NCI-H1436 treated with DMSO at 0.1 percent for 48 hours (cell line): ENCODE data around the gene OTUD5.
"Not testable (repeated sequence)": the region's sequence is repeated elsewhere in the genome, so short reads cannot be mapped to it uniquely, and the experiment has no call there.

Source experiments
- DNase-seq: peaks from one replicate; lab custom pipeline; 2025; lab: John Stamatoyannopoulos, UW

Gene OTUD5, protein sequence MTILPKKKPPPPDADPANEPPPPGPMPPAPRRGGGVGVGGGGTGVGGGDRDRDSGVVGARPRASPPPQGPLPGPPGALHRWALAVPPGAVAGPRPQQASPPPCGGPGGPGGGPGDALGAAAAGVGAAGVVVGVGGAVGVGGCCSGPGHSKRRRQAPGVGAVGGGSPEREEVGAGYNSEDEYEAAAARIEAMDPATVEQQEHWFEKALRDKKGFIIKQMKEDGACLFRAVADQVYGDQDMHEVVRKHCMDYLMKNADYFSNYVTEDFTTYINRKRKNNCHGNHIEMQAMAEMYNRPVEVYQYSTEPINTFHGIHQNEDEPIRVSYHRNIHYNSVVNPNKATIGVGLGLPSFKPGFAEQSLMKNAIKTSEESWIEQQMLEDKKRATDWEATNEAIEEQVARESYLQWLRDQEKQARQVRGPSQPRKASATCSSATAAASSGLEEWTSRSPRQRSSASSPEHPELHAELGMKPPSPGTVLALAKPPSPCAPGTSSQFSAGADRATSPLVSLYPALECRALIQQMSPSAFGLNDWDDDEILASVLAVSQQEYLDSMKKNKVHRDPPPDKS

DNA sequence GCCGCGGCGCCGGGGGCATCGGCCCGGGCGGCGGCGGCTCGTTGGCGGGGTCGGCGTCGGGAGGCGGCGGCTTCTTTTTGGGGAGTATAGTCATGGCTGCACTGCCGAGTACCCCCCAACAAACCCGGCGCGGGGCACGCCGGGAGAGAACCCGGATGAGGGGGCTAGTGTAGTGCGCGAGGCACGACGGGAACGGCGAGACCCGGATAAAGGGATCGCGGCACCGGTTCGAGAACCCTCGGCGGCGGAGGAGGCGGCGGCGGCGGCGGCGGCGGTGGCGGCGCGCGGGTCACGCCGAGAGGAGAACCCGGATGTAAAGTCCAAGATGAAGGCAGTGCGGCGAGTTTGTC, at the start of gene OTUD5:
Gene OTUD5, minus strand, starts transcription at position 131 of the 350 bp plus-strand sequence. Its CDS starts 37 bp downstream, at position 94.
- no peak for DNase-seq

DNA sequence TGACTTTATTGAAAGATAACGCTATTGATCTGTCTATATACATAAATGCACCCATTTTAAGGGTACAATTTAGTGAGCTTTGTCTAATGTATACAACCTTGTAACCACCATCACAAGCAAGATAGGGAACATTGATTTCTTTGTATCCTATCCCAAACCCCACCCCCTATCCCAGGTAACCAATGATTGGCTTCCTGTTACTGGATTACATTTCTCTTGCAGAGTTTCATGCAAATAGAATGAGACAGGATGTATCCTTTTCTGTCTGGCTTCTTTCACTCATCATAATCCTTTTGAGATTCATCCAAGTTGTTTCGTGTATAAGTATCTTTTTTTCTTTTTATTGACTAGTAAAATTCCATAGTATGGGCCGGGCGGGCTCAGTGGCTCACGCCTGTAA, 46.3 kb upstream of the OTUD5 start:
- no peak for DNase-seq

DNA sequence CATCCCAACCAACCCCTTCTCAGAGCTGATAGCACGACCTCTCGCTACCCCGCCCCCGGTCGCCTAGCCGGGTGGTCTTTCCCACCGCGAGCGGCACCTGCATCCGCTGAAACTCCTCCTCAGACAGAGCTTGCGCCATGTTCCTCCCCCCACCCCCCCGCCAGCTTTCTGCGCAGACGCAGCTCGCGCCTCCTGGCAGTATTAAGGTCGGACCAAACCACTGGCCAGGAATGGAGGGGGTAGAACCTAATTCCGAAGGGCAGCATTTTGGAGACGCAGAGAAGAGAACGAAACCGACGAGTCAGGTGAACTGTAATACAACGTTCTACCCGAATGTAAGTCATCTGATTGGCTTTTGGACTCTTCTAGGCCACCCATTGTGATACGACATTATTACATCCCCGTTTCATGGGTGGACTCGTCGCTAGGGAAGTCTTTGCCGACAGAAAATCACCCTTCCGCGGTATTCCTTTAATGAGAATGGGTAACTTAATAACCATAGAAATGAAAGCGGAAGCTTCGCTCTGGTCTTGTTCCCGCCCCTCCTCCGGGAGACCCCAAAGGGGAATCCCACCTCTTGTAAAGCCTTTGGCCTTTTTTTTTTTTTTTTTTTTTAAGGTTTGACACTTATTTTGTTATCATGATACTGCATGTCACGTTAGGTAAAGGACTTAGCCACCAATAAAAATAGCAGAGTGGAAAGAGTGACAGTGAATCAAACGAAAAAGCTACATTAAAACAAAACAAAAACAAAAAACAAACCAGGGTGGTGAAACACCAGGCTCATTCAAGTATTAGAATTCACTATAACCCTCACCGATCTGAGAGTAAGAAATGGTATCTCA, 44.9 kb upstream of the OTUD5 start, which contains the start of gene GRIPAP1:
Gene GRIPAP1, minus strand, starts transcription at position 174 of the 845 bp plus-strand sequence. Its CDS starts 35 bp downstream, at position 139.
- DNase-seq, result peak; percentile 79

DNA sequence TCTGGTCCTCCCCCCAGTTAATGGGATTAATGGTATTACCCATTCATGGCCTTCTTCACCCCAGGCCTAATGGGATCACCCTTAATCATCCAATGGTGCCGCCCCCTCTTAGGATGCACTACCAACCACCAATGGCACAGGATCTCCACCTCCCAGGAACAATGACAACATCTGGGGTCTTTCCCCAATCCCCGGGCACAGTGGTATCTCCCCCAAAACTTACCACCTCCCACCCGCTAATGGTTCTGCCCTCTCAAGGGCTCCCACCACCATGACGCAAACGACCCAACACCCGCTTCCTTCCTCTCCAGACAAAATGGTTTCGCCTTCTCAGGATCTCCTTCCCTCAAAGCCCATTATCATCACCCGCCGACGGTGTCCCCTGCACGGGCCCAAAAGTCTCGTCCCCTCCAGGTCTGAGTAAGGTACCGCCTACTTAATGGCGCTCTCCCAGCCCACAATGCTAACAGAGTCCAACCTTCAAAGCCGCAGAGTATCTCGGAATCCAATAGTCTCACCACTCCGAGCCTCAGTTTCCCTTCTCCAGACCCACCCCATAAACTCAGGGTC, 44.2 kb upstream of the OTUD5 start:
- DNase-seq, result no peak

DNA sequence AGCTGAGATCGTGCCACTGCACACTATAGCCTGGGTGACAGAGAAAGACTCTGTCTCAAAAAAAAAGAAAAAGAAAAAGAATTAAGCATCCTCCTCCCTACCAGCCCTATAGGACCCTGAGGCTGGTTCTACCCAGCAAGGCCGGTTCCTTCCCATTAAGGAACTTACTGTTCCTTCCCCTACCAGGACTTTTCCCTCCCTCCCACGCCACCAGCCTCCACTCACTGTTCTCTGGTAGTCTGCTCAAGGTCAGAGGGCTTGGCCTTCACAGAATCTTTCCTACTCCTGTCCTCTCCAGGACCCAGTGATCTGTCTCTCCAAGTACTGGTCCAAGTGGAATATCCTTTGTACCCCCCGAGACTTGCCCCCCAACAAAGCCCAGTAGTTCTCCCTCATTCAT, 43.2 kb upstream of the OTUD5 start:
- no peak for DNase-seq

DNA sequence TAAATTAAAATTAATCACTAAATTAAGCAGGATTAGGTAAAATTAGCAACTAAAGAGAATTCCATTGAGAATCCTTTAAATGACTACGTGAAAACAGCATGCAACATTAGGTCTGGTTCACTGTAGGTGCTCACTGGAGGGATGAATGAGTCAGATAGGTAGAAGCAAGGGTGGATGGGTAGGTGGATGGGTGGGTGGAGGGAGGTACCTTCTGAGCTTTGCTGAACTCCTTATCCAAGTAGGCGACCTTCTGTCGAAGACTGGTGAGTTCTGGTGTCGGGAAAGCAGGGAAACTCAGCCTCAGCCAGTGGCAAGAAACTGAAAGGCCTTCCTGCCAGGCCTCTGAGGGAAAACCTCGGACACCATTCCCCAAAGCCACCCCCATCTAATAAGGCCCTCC, 41.6 kb upstream of the OTUD5 start:
- no peak for DNase-seq

DNA sequence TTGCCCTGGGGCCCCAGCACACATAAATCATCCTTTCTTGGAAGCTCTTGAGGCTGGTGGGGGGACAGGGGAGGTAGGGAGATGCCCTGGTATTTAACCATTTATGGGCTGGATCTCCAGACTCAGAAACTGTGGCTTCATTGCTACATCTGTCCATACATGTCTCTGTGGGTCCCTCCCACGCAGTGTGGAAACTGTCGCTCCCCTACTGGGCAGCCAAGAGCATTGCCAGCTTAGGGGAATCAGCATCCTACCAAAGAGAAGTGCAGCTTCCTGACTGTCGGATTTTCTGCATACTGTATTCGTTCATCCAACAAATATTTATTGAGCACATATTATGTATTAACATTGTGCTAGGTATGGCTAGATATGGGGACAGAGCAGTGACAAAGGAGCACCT, 41.0 kb upstream of the OTUD5 start:
- no peak for DNase-seq

DNA sequence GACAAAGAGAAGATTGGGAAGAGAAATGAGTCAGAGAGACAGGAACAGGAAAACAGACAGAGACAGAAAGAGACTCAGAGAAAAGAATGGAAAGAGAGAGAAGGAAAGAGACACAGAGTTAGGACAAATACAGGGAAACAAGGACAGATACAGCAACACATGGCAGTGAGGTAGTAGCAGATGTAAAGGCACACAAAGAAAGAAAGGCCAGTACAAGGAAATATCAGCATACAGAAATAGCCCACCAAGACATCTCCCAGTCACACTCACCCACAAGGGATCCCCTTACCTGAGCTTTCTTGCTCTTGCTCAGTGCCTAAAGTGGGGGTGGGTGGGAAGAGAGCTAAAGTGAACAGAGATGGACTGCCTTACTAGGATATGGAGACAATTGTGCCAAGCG, 40.5 kb upstream of the OTUD5 start:
- DNase-seq, result no peak

DNA sequence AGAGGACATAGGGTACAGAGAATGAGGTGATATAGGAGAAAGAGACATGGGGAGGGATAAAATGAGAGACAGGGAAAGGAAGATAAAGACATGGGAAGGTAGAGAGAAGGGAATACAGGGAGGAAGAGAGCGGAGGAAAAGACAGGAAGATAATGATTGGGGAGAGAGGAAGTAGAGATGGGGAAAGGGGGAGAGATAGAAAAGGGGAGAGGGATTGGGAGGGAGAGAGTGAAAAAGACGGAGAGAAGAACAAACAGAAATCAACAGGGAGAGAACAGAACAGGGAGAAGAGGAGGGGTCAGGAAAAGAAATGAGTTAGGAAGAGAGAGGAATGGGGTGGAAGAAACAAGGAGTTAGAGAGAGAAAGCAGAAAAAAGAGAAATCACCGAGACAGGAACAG, 40.0 kb upstream of the OTUD5 start:
- no peak for DNase-seq

DNA sequence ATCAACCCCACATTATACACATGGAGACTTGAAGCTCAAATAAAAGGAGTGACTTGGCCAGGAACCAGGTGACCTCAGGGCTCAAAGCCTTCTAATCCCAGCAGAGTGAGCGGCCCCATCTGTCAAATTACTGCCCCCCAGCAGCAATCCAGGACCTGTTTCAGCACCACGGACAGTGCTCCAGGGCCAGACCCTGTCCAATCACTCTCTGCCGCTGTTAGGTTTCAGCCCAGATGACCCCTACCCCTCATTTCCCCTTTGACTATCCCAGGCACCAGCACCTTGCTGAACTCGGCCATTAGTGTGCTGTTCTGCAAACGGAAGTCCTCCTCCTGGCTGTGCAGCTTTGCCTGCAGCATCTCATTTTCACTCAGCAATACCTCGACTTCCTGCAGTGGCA, 39.6 kb upstream of the OTUD5 start:
- DNase-seq, result no peak

DNA sequence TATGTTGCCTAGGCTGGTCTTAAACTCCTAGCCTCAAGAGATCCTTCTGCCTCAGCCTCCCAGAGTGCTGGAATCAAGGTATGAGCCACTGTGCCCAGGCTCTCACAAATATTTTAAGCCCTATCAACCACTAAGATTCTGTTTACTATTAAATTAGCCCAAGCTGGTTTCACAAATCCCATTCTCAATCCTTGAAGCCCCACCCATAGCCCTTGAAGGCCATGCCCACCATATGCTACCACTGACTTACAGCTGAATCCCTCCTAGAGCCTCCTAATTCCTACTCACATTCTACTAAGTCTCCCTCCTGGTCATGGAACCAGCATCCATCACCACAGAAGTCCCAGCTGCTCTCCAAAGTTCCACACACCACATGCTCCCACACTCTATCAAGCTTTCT, 34.9 kb upstream of the OTUD5 start:
- no peak for DNase-seq

DNA sequence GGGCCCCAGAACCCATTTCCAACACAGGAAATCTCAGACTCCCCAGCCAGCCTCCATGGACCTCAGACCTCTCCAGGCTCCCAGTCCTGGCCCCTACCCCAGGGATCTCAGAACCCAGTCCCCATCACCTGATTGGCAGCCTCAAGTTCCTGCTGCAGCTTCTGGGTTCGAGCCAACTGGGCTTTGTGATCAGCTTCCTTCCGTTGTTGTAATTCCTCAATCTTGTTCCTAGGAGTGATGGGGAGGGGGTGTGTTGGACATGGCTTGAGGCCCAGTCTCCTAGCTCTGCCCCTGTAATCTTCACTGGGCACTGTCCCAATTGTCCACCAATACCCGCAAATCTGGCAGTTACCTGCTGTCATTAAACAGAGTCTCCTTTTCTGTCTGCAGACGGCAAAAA, 32.1 kb upstream of the OTUD5 start:
- no peak for DNase-seq

DNA sequence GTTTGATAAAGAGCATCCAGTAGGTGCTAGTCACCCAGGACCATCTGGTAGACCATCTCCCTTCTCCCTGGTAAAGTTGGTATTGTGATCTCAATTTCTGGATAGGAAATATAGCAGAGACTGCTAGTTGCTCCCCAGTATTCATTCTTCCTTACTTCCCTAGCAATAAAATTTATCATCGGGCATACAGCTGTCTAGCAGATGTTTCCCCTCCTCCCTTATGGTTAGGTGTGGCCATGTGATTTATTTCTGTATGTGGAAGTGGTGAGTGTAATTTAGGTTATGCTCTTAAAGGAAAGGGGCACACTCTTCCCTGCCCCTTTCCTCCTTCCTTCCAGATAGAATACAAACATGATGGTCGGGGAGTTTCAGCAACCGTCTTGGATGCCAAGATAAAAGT, 26.5 kb upstream of the OTUD5 start:
- DNase-seq, result no peak

DNA sequence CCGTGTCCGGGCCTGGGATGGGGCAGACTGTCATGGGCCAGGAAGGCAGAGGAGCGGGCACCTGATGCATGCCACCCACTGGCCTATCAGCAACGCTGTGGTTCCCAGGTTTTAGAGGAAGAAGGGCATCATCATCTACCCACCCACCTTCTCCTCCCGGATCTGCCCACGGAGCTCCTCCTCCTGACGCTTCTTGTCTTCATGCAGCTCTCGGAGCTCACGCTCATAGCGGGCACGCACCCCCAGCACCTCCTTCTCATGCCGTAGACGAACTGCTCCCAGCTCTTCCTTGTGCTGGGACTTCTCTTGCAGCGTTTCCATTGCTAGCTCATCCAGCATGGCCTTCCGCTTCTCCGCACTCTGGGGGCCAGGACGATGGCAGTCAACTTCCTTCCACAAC, 25.7 kb upstream of the OTUD5 start:
- no peak for DNase-seq

DNA sequence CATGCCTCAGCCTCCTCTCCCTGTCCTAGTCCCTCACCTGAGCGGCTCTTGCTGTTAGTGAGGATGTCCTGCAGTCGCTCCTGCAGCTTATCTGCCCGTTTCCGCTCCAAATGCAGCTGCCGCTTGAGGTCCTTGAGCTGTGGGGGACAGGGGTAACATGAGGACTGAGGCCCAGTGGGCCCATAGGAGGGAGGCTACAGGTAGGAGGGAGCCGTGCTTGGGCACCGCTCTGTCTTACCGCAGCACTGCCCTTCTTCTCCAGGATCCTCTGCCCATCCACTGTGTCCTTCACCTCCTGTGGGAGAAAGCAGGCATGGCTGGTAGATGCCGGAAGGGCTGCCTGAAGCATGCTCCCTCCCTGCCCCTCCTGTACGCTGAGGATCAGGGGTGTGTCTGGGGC, 23.8 kb upstream of the OTUD5 start:
- no peak for DNase-seq

DNA sequence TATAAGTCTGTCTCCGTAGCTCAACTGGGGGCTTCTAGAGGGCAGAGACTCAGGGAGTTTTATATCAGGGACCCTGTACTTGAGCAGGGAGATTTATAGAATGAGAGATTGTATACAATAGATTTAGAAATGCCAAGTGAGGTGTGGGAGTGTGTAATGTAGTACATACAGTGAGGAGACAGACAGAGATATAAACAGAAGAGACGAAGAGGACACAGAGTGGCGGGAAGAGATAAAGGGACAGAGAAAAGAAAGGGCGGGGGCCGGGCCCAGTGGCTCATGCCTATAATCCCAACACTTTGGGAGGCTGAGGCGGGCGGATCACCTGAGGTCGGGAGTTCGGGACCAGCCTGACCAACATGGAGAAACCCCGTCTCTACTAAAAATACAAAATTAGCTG, 22.9 kb upstream of the OTUD5 start:
- not testable (repeated sequence) for DNase-seq

DNA sequence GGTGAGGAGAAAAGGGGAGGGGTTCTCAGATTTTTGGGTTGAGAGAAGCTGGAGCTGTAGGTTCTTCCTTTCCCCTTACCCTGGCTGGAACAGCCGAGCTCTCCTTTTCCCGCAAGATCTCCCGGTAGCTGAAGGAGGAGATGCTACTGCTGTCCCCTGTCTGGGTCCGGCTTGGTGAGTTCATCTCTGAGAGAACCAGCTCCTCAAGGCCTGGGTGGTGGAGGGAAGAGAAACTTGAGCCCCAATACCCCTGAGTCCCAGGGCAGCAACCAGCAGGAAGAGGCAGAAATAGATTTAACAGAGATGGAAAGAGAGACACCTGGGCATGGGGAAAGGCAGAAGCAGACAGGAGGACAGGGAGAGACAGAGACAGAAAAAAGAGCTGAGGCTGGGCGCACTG, 20.8 kb upstream of the OTUD5 start:
- DNase-seq, result no peak

DNA sequence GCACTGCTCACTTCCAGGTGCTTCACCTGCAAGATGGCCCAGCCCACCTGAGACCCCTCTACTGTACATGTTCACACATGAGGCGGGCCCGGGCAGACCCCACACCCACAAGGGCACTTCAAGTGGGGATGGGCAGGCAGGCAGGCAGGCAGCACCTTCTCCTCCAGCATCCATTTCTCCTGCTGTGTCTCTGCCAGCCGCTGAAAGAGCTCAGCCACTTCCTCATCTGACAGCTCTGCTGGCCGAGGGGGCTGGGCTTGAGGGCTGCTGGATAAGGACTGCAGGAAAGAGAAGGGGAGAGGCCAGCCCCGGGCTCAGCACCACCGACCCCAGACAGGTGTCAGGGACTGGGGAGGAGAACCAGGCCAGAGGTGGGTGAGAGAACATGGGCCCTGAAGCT, 18.7 kb upstream of the OTUD5 start:
- DNase-seq, result no peak

DNA sequence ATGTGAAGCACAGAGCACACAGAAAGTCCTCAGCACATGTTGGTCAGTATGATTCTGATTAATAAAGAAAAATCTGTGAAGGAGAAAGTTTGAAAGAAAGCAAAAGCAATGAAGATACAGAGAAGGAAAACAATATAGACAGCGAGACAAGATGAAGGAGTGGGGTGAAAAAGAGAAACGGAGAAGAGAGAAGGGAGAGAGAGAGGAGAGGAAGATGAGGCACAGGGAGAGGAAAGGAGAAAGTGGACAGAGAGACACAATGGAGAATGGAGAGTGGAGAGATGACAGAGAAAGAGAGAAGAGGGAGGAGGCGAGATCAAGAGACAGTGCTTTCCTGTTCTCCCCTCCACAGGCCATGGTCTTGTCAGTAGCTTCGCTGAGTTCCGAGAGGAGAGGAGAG, 18.1 kb upstream of the OTUD5 start:
- no peak for DNase-seq

DNA sequence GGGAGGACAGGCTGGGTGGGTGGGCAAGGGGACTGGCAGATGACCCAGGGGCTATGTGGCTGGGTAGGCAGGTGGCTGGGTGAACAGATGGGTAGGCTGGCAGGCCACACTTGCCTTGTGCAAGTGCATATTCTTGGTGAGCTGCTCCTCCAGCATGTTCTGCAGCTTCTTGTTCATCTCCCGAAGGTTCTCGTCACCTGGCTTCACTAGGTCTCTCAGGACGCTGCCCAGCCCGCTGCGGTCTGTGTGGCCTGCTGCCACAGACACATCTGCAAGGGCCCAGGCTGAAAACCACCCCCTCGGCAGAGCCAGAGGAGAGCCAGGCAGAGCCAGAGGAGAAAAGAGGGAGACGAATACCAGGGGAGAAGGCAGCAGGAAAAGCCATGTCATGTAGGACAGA, 17.6 kb upstream of the OTUD5 start:
- no peak for DNase-seq

DNA sequence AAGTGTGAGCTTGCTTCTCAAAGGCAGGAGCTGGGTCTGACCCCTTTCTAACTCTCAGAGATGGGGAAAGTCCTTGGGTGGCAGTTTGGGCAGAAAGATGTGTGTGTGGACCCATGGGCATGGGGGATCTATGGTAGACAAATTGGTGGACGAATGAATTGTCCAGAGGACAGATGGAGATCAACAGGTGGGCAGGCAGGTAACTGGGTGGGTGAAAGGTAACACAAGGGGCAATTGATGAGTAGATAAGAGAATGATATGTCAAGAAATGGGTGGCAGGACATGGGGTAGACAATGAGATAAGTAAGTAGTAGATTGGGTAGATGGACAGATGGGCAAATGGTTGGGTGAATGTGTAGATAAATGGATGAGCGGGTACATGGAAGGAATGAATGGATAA, 17.2 kb upstream of the OTUD5 start:
- DNase-seq, result no peak

DNA sequence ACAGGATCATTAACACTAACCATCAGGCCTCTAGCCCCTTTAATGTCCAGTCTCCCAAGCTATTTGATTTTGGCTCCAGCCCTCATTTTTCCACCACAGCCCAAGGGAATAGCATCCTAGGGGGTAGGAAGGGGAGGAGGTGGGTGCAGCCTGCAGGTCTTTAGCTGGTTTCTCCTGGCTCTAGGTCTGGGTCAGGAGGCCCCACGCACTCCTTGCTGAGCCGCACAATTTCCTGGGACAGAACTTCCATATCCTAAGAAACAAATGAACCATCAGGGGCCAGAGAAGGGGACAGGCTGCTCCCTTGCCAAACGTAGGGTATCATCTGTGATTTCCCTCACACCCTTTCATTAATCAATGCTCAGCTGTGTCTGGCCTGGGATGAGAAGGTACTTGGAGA, 16.6 kb upstream of the OTUD5 start:
- DNase-seq, result no peak
